Epithelial cell of esophagus (primary cell): ENCODE measurements around the gene SDCCAG8.

Source experiments
- DNase-seq: peaks from one replicate; pipeline ENCODE4 v3.0.0; 2010; ENCODE audit warnings: low read depth
- H3K4me3 ChIP-seq: 2 replicates; pipeline ENCODE4 v1.5.1; 2011; ENCODE audit warnings: mild to moderate bottlenecking, low read length, control low read depth
- TF ChIP-seq, protein P1 (sequence below): IDR thresholded peaks from 2 replicates; pipeline ENCODE4 v1.5.1; 2011; ENCODE audit warnings: low read depth, mild to moderate bottlenecking, low read length, control low read depth, inconsistent platforms; ENCODE audit not compliant: insufficient read depth; ENCODE audit errors: missing control alignments

The SDCCAG8 gene

GRCh38 chr1:243469497-243469896 is 213.7 kb downstream of the SDCCAG8 start:
- H3K4me3 ChIP-seq: no peak overlapping the region
- no peak for DNase-seq
- TF ChIP-seq, protein P1, sequence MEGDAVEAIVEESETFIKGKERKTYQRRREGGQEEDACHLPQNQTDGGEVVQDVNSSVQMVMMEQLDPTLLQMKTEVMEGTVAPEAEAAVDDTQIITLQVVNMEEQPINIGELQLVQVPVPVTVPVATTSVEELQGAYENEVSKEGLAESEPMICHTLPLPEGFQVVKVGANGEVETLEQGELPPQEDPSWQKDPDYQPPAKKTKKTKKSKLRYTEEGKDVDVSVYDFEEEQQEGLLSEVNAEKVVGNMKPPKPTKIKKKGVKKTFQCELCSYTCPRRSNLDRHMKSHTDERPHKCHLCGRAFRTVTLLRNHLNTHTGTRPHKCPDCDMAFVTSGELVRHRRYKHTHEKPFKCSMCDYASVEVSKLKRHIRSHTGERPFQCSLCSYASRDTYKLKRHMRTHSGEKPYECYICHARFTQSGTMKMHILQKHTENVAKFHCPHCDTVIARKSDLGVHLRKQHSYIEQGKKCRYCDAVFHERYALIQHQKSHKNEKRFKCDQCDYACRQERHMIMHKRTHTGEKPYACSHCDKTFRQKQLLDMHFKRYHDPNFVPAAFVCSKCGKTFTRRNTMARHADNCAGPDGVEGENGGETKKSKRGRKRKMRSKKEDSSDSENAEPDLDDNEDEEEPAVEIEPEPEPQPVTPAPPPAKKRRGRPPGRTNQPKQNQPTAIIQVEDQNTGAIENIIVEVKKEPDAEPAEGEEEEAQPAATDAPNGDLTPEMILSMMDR: no peak

DNA sequence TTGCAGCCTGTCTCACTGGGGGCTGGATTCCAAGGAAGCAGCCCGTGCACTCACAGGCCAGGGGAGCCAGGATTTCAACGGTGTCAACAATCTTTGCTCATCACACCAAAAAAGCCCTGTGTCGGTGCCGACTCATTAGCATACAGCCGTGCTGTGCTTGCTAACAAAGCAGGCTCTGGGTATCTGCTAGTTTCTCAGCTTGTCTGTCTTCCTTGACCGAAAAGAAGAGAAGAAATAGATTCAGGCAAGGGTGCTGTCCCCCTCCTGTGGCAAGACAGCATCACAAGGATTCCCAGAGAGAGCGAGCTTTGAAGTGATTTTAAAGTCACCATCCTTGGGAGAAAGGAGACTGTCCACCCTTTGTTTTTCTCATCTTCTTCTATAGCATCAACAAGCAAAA is 214.7 kb downstream of the SDCCAG8 start:
- H3K4me3 ChIP-seq: no peak overlapping the region
- no peak for DNase-seq
- TF ChIP-seq, protein P1: no peak

- H3K4me3 ChIP-seq: no peak overlapping the region
Measured at GRCh38 chr1:243471026-243471685, 215.3 kb downstream of the SDCCAG8 start.

GRCh38 chr1:243471754-243472745 is 216.2 kb downstream of the SDCCAG8 start:
- TF ChIP-seq, protein P1: no peak
- no peak overlapping the region for H3K4me3 ChIP-seq
- DNase-seq: peak; percentile 58

More at GRCh38 chr1:243471026-243471685, 215.3 kb downstream of the SDCCAG8 start:
- no peak for DNase-seq
- TF ChIP-seq, protein P1: no peak

GRCh38 chr1:243473227-243474135 is 217.6 kb downstream of the SDCCAG8 start:
- peak overlapping the region; percentile 28 for H3K4me3 ChIP-seq
- DNase-seq: peak; percentile 34
- TF ChIP-seq, protein P1: no peak

DNA sequence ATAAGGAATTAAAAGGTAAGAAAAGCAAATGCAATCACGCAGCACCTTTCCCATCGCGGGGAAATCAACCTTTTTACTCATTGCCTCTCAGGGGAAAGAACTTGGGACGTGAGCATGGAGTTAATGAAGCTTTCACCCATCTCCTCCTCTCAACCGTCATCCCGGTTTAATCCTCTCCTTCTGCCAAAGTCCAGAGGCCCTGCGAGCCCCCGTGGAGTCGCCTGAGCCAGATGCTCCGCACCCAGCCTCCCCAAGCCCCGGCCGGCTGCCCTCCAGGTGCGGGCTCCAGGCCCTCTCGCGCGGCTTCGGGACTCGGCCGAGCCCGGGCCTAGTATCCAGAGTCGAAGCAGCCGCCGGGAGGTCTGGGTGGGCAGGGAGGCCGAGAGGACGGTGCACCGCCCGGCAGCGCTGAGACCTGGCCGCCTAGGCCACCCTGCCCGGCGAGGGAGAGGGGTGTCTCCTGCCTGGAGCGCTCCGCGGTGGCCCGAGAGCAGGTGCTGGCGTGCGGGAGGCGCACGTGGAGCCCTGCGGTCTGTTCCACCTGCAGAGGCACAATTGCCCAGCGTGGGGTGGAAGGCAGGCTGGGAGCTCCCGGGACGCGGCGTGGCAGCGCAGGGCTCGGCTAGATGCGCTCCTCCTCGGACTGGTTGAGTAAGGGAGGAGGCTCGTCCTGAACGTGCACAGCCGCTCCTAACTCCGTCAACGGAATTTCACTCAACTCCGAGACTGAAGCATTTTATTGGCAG is 218.5 kb downstream of the SDCCAG8 start:
- H3K4me3 ChIP-seq: no peak overlapping the region
- TF ChIP-seq, protein P1: no peak
- DNase-seq: no peak
